ENCODE measurements around the gene BNIP1. TPM values are rescaled to one million over a fixed set of nuclear protein-coding genes. Genes with fewer than 3 reads are reported as not detected.

BNIP1 gene
- polyA plus RNA-seq, 3 donors: 9.2 to 13.6 (median 9.8) TPM

DNA sequence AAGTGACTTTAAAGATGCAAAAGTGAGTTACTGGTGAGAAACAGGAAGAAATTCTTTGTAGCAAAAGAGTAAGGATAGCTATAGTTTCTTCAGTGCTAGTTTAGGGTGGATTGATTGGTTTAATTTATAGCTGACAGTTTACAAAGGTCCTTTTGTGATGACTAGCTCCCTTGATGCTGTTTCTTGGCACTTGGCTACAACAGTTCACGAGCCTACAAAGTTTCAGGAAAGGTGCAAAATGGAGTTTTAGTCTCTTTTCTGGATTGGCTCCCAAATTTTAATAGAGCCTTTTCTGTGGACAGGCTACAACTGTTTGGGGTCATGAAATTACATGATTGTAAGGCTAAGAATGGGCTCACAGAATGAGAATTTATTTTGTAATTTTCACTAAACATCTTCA, 40.9 kb upstream of the BNIP1 start:
- H3K9me3 ChIP-seq (replicated peaks in 1 of 2; ENCODE audit: control insufficient read depth in 1 of 2, insufficient read depth in 1 of 2, low read length in 2 of 2): peaks cover 8 to 11% of the 10 kb centered on the region in 2 donors
- no peak for DNase-seq
- Mint-ChIP-seq H3K4me3 (no peak overlapping the region), H3K27ac (no peak overlapping the region), H3K4me1 (peaks cover 6% of the 10 kb centered on the region), H3K9me3 (peaks cover 0 to 13% (median 5%) of the 10 kb centered on the region in 7 donors), H3K27me3 (ENCODE audit: low read depth in 3 of 3) (peaks cover 0 to 1% (median 0%) of the 10 kb centered on the region in 3 donors), H3K36me3 (peaks cover 23 to 27% of the 10 kb centered on the region in 2 donors)
- H3K79me2 ChIP-seq (ENCODE audit: insufficient read depth, low read length): peaks cover 6% of the 10 kb centered on the region
- no peaks in the 10 kb centered on the region for H3K4me1 ChIP-seq (ENCODE audit: control insufficient read depth in 1 of 2, insufficient read depth in 2 of 2, low read length in 2 of 2)
- H4K20me1 ChIP-seq (ENCODE audit: insufficient read depth, low read length): peaks cover 91% of the 10 kb centered on the region
- no peak overlapping the region for H3K9ac ChIP-seq (ENCODE audit: insufficient read depth, low read length, poor library complexity, severe bottlenecking)
- H3K4me3 ChIP-seq (replicated peaks in 1 of 3; ENCODE audit: low read depth in 2 of 3, low read length in 3 of 3): no peak overlapping the region
- H3K27ac ChIP-seq (ENCODE audit: low read depth in 1 of 2, low read length in 2 of 2): no peak overlapping the region
- no peak overlapping the region for H3K4me2 ChIP-seq (replicated peaks; ENCODE audit: extremely low read depth, low read length, poor library complexity, severe bottlenecking)
- H3K36me3 ChIP-seq (replicated peaks in 1 of 2; ENCODE audit: control insufficient read depth in 1 of 2, insufficient read depth in 2 of 2, low read length in 2 of 2): peaks cover 10 to 35% of the 10 kb centered on the region in 2 donors
- H2AFZ ChIP-seq (ENCODE audit: insufficient read depth, low read depth, low read length, poor library complexity, severe bottlenecking): no peak overlapping the region
- no peaks in the 10 kb centered on the region for H3K27me3 ChIP-seq (ENCODE audit: control insufficient read depth in 2 of 2, insufficient read depth in 2 of 2, low read length in 2 of 2)
- intact Hi-C loops (cut with micrococcal nuclease): no loop called here
- TF ChIP-seq, protein P1, sequence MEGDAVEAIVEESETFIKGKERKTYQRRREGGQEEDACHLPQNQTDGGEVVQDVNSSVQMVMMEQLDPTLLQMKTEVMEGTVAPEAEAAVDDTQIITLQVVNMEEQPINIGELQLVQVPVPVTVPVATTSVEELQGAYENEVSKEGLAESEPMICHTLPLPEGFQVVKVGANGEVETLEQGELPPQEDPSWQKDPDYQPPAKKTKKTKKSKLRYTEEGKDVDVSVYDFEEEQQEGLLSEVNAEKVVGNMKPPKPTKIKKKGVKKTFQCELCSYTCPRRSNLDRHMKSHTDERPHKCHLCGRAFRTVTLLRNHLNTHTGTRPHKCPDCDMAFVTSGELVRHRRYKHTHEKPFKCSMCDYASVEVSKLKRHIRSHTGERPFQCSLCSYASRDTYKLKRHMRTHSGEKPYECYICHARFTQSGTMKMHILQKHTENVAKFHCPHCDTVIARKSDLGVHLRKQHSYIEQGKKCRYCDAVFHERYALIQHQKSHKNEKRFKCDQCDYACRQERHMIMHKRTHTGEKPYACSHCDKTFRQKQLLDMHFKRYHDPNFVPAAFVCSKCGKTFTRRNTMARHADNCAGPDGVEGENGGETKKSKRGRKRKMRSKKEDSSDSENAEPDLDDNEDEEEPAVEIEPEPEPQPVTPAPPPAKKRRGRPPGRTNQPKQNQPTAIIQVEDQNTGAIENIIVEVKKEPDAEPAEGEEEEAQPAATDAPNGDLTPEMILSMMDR (IDR thresholded peaks at IDR 0.05): no peak
- WGBS (ENCODE audit: insufficient coverage): 100% methylated on average over 1 of the region's 1 CpG

DNA sequence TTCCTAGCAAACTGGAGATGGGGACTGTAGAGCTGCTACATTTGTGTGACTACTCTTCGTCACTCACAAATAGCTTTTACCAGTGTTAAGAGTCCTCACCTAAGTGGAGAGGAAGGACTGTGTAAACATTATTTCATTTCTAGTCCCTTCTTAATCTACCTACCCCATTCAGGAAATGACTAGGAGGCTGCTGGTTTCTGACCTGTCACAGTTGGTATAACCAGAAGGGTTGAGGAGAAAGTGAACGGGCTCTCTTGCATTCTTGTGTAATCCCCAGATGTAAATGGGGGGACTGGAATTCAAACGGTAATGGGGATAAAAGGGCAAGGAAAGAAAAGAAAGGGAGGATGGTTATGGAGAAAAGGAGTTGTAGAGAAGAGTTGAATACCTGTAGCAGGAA, 35.4 kb upstream of the BNIP1 start:
- Histone ChIP-seq H2AFZ (ENCODE audit: insufficient read depth, low read depth, low read length, poor library complexity, severe bottlenecking) (no peak overlapping the region), H3K9me3 (replicated peaks in 1 of 2; ENCODE audit: control insufficient read depth in 1 of 2, insufficient read depth in 1 of 2, low read length in 2 of 2) (no peaks in the 10 kb centered on the region), H3K4me1 (ENCODE audit: control insufficient read depth in 1 of 2, insufficient read depth in 2 of 2, low read length in 2 of 2) (no peaks in the 10 kb centered on the region), H3K36me3 (replicated peaks in 1 of 2; ENCODE audit: control insufficient read depth in 1 of 2, insufficient read depth in 2 of 2, low read length in 2 of 2) (peaks cover 49 to 59% of the 10 kb centered on the region in 2 donors), H3K79me2 (ENCODE audit: insufficient read depth, low read length) (no peaks in the 10 kb centered on the region), H3K27ac (ENCODE audit: low read depth in 1 of 2, low read length in 2 of 2) (no peak overlapping the region), H3K9ac (ENCODE audit: insufficient read depth, low read length, poor library complexity, severe bottlenecking) (no peak overlapping the region), H4K20me1 (ENCODE audit: insufficient read depth, low read length) (peaks cover 54% of the 10 kb centered on the region), H3K4me2 (replicated peaks; ENCODE audit: extremely low read depth, low read length, poor library complexity, severe bottlenecking) (no peak overlapping the region), H3K27me3 (ENCODE audit: control insufficient read depth in 2 of 2, insufficient read depth in 2 of 2, low read length in 2 of 2) (no peaks in the 10 kb centered on the region), H3K4me3 (replicated peaks in 1 of 3; ENCODE audit: low read depth in 2 of 3, low read length in 3 of 3) (no peak overlapping the region)
- Mint-ChIP-seq H3K36me3 (peaks cover 52 to 55% of the 10 kb centered on the region in 2 donors), H3K4me3 (no peak overlapping the region), H3K9me3 (no peaks in the 10 kb centered on the region), H3K27me3 (ENCODE audit: low read depth in 3 of 3) (no peaks in the 10 kb centered on the region), H3K27ac (no peak overlapping the region), H3K4me1 (no peaks in the 10 kb centered on the region)
- TF ChIP-seq, protein P1 (IDR thresholded peaks at IDR 0.05): no peak
- intact Hi-C loops (cut with micrococcal nuclease): no loop called here
- 25% methylated on average over 2 of the region's 3 CpGs for WGBS (ENCODE audit: insufficient coverage)
- DNase-seq: no peak

Data from CD14-positive monocyte (primary cell).